Measurements from ENCODE around the gene CFB. TPM values are rescaled to one million over a fixed set of nuclear protein-coding genes. Genes with fewer than 3 reads are reported as not detected.
A peak's percentile ranks its signal among the peaks of the same experiment; 100 is the strongest.

Gene CFB
- total and polyA plus RNA-seq, 4 donors, result 26.4 to 141 (median 73.6) TPM

DNA sequence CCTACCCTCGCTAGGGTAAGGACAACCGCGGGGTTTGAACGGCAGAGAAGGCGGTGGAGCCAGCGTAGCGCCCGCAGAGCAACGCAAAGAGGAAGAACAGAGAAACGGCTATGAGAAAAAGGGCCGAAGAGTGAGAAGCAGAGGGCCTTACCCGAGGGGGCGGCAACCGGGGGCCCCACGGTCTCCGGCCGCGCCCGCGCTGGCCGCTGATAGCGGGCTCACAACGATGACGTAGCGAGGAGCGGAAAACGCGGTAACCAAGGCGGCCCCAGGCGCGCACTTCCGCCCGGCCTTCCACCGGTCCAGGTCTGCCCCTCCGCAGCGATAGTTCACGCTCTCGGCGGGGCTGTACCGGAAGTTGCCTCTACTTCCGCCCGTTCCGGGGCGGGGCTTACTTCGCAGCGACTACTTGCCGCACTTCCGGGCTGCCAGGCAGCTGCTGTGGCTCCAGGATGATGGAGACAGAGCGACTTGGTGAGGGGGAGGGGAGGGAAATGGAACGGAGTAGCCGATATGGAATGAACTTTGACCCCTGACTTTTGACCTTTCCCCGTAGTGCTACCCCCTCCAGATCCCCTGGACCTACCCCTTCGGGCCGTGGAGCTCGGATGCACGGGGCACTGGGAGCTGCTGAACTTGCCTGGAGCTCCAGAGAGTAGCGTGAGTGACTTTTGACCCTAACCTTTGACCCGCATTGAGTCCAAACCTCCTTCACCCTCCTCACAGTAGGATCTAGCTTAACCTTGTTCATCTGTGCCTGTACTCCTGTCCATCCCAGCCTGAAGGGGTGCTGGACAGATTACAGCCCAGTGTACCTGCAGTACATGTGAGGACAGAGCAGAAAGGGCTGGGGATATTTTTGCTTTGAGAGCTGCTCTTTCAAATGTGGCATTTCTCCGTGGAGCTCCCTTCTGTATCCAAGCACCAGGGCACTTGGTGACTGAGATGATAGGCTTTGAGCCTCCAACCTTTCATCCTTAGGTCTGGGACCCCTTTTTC lies 13.1 kb downstream of the CFB start, which contains the start of the genes NELFE and SKIC2:
Gene NELFE (minus strand): TSS at position 231 of the 999 bp plus-strand sequence. CDS start 525 bp downstream, outside the sequence.
Gene SKIC2 (plus strand): TSS at position 435 of the 999 bp plus-strand sequence. CDS start 18 bp downstream, at position 453.
- Histone ChIP-seq H3K4me3 (ENCODE audit: low read length in 2 of 2) (peak within 1 kb of the TSS; percentile 67 to 73), H3K4me1 (ENCODE audit: control insufficient read depth in 1 of 2, insufficient read depth in 2 of 2, low read length in 2 of 2) (no peaks in the 10 kb centered on the region), H3K9me3 (ENCODE audit: control insufficient read depth, low read length) (no peaks in the 10 kb centered on the region), H3K27me3 (ENCODE audit: control insufficient read depth in 1 of 2, insufficient read depth in 2 of 2, low read length in 1 of 2) (no peaks in the 10 kb centered on the region), H3K36me3 (ENCODE audit: control insufficient read depth in 1 of 2, insufficient read depth in 2 of 2, low read length in 1 of 2) (peaks cover 0 to 6% of the 10 kb centered on the region in 2 donors), H3K27ac (ENCODE audit: low read depth in 1 of 2, low read length in 2 of 2) (peak within 1 kb of the TSS in 1 of 2 donors; percentile 55)
- ATAC-seq (ENCODE audit: low FRiP score), result peak; percentile 99
- intact Hi-C loops (cut with DNase I), result loop anchor here in 1 of 2 donors (1.0 kb wide), 1 partner anchor 13 kb away; the partner anchor contains the start of gene DXO
- WGBS, 2 donors, result 0 to 1% methylated on average over 59 of the region's 59 CpGs
- DNase-seq, result peak; percentile 99 to 100

DNA sequence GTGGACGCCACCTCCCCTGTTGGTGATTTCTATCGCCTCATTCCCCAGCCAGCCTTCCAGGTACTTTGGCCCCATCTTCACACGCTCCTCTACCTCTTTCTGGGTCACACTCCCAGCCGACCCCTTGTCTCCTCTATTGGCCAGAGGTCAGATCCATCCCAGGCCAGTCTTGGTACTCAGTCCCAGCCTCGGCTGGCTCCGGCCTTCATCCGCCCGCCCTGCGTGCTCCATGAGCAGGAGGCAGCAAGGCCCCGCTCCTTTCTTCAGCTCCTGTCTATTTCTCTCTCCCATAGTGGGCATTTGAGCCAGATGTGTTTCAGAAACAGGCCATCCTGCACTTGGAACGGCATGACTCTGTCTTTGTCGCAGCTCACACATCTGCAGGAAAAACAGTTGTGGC lies 15.7 kb downstream of the CFB start:
- intact Hi-C loops (cut with DNase I), result no loop called here
- Histone ChIP-seq H3K4me1 (ENCODE audit: control insufficient read depth in 1 of 2, insufficient read depth in 2 of 2, low read length in 2 of 2) (no peaks in the 10 kb centered on the region), H3K27ac (ENCODE audit: low read depth in 1 of 2, low read length in 2 of 2) (no peak overlapping the region), H3K27me3 (ENCODE audit: control insufficient read depth in 1 of 2, insufficient read depth in 2 of 2, low read length in 1 of 2) (no peaks in the 10 kb centered on the region), H3K9me3 (ENCODE audit: control insufficient read depth, low read length) (no peaks in the 10 kb centered on the region), H3K36me3 (ENCODE audit: control insufficient read depth in 1 of 2, insufficient read depth in 2 of 2, low read length in 1 of 2) (peaks cover 0 to 11% of the 10 kb centered on the region in 2 donors), H3K4me3 (ENCODE audit: low read length in 2 of 2) (no peak overlapping the region)
- no peak for DNase-seq
- 90 to 93% methylated on average over 12 of the region's 12 CpGs for WGBS, 2 donors
- no peak for ATAC-seq (ENCODE audit: low FRiP score)

DNA sequence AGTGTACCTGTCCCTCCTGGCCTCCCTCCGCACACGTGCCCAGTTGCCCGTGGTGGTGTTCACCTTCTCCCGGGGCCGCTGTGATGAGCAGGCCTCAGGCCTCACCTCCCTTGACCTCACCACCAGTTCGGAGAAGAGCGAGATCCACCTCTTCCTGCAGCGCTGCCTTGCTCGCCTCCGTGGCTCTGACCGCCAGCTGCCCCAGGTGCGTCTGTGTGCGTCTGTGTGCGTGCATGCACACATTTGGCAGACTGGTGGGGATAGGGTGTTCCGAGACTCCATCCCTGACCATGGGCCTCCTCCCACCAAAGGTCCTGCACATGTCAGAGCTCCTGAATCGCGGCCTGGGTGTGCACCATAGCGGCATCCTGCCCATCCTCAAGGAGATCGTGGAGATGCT lies 18.0 kb downstream of the CFB start:
- H3K36me3 ChIP-seq (ENCODE audit: control insufficient read depth in 1 of 2, insufficient read depth in 2 of 2, low read length in 1 of 2), result peaks cover 0 to 18% of the 10 kb centered on the region in 2 donors
- intact Hi-C loops (cut with DNase I), result no loop called here
- 94 to 95% methylated on average over 19 of the region's 19 CpGs for WGBS, 2 donors
- H3K27me3 ChIP-seq (ENCODE audit: control insufficient read depth in 1 of 2, insufficient read depth in 2 of 2, low read length in 1 of 2), result no peaks in the 10 kb centered on the region
- no peak overlapping the region for H3K27ac ChIP-seq (ENCODE audit: low read depth in 1 of 2, low read length in 2 of 2)
- H3K4me1 ChIP-seq (ENCODE audit: control insufficient read depth in 1 of 2, insufficient read depth in 2 of 2, low read length in 2 of 2), result no peaks in the 10 kb centered on the region
- no peak for ATAC-seq (ENCODE audit: low FRiP score)
- H3K4me3 ChIP-seq (ENCODE audit: low read length in 2 of 2), result no peak overlapping the region
- DNase-seq, result peak in 1 of 2 donors; percentile 35
- no peaks in the 10 kb centered on the region for H3K9me3 ChIP-seq (ENCODE audit: control insufficient read depth, low read length)

DNA sequence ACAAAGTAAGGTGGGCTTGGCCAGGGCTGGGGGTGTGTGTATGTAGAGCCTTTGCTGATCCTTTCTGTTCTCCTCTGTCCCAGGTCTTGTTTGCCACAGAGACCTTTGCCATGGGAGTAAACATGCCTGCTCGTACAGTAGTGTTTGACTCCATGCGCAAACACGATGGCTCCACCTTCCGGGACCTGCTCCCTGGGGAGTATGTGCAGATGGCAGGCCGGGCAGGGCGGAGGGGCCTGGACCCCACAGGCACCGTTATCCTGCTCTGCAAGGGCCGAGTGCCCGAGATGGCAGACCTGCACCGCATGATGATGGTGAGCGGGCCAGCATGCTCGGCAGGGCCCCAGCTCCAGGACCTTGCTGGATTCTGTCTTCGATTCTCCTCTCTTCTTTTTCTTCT lies 19.8 kb downstream of the CFB start:
- Histone ChIP-seq H3K36me3 (ENCODE audit: control insufficient read depth in 1 of 2, insufficient read depth in 2 of 2, low read length in 1 of 2) (peaks cover 0 to 22% of the 10 kb centered on the region in 2 donors), H3K27ac (ENCODE audit: low read depth in 1 of 2, low read length in 2 of 2) (no peak overlapping the region), H3K9me3 (ENCODE audit: control insufficient read depth, low read length) (no peaks in the 10 kb centered on the region), H3K4me1 (ENCODE audit: control insufficient read depth in 1 of 2, insufficient read depth in 2 of 2, low read length in 2 of 2) (no peaks in the 10 kb centered on the region), H3K4me3 (ENCODE audit: low read length in 2 of 2) (no peak overlapping the region), H3K27me3 (ENCODE audit: control insufficient read depth in 1 of 2, insufficient read depth in 2 of 2, low read length in 1 of 2) (no peaks in the 10 kb centered on the region)
- no peak for ATAC-seq (ENCODE audit: low FRiP score)
- intact Hi-C loops (cut with DNase I), result no loop called here
- peak; percentile 34 to 64 for DNase-seq
- WGBS, 2 donors, result 81 to 85% methylated on average over 13 of the region's 13 CpGs

DNA sequence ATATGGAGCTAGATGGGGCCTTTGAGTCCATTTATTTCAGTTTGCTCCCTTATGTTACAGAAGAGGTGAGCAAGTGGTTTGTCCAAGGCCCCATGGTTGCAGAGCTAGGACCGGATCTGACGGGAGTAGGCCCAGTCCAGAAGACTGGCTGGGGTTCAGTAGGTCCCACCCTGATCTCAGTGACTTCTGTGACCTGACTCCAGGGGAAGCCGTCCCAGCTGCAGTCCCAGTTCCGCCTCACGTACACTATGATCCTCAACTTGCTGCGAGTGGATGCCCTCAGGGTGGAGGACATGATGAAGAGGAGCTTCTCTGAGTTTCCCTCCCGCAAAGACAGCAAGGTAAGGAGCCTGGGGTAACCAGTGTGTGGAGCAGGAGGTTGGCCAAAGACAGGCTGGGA lies 20.6 kb downstream of the CFB start:
- peaks cover 0 to 20% of the 10 kb centered on the region in 2 donors for H3K36me3 ChIP-seq (ENCODE audit: control insufficient read depth in 1 of 2, insufficient read depth in 2 of 2, low read length in 1 of 2)
- peak; percentile 43 for DNase-seq
- no peaks in the 10 kb centered on the region for H3K9me3 ChIP-seq (ENCODE audit: control insufficient read depth, low read length)
- H3K27ac ChIP-seq (ENCODE audit: low read depth in 1 of 2, low read length in 2 of 2), result no peak overlapping the region
- H3K27me3 ChIP-seq (ENCODE audit: control insufficient read depth in 1 of 2, insufficient read depth in 2 of 2, low read length in 1 of 2), result no peaks in the 10 kb centered on the region
- ATAC-seq (ENCODE audit: low FRiP score), result no peak
- H3K4me3 ChIP-seq (ENCODE audit: low read length in 2 of 2), result no peak overlapping the region
- intact Hi-C loops (cut with DNase I), result no loop called here
- no peaks in the 10 kb centered on the region for H3K4me1 ChIP-seq (ENCODE audit: control insufficient read depth in 1 of 2, insufficient read depth in 2 of 2, low read length in 2 of 2)
- WGBS, 2 donors, result 86 to 87% methylated on average over 7 of the region's 7 CpGs

GRCh38 chr6:31966997-31967925 lies 21.4 kb downstream of the CFB start:
- intact Hi-C loops (cut with DNase I), result no loop called here
- Histone ChIP-seq H3K36me3 (ENCODE audit: control insufficient read depth in 1 of 2, insufficient read depth in 2 of 2, low read length in 1 of 2) (peaks cover 0 to 20% of the 10 kb centered on the region in 2 donors), H3K27ac (ENCODE audit: low read depth in 1 of 2, low read length in 2 of 2) (no peak overlapping the region), H3K27me3 (ENCODE audit: control insufficient read depth in 1 of 2, insufficient read depth in 2 of 2, low read length in 1 of 2) (no peaks in the 10 kb centered on the region), H3K4me1 (ENCODE audit: control insufficient read depth in 1 of 2, insufficient read depth in 2 of 2, low read length in 2 of 2) (no peaks in the 10 kb centered on the region), H3K4me3 (ENCODE audit: low read length in 2 of 2) (no peak overlapping the region), H3K9me3 (ENCODE audit: control insufficient read depth, low read length) (no peaks in the 10 kb centered on the region)
- no peak for ATAC-seq (ENCODE audit: low FRiP score)
- WGBS, 2 donors, result 78 to 82% methylated on average over 10 of the region's 10 CpGs
- peak; percentile 29 to 32 for DNase-seq

DNA sequence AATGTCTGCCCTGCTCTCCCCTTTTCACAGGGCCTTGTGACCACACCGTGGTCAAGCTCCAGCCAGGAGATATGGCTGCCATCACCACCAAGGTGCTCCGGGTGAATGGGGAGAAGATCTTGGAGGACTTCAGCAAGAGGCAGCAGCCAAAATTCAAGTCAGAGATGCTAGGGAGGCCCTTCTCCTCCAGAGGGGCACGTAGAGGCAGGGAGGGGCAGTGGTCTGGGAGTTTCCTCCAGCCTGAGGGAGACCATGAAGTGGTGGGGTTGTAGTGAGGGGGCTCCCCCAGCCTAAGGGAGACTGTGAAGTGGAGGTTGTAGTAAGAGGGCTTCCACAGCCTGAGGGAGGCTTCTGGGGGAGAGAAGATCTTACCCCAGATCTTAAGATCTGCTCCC lies 22.0 kb downstream of the CFB start:
- H3K27ac ChIP-seq (ENCODE audit: low read depth in 1 of 2, low read length in 2 of 2), result no peak overlapping the region
- 69 to 73% methylated on average over 3 of the region's 3 CpGs for WGBS, 2 donors
- intact Hi-C loops (cut with DNase I), result no loop called here
- ATAC-seq (ENCODE audit: low FRiP score), result no peak
- peaks cover 0 to 20% of the 10 kb centered on the region in 2 donors for H3K36me3 ChIP-seq (ENCODE audit: control insufficient read depth in 1 of 2, insufficient read depth in 2 of 2, low read length in 1 of 2)
- DNase-seq, result peak in 1 of 2 donors; percentile 24
- no peak overlapping the region for H3K4me3 ChIP-seq (ENCODE audit: low read length in 2 of 2)
- no peaks in the 10 kb centered on the region for H3K9me3 ChIP-seq (ENCODE audit: control insufficient read depth, low read length)
- H3K27me3 ChIP-seq (ENCODE audit: control insufficient read depth in 1 of 2, insufficient read depth in 2 of 2, low read length in 1 of 2), result no peaks in the 10 kb centered on the region
- no peaks in the 10 kb centered on the region for H3K4me1 ChIP-seq (ENCODE audit: control insufficient read depth in 1 of 2, insufficient read depth in 2 of 2, low read length in 2 of 2)

- WGBS, 2 donors, result 77 to 78% methylated on average over 11 of the region's 11 CpGs
- DNase-seq (peak; percentile 35 to 74), ATAC-seq (ENCODE audit: low FRiP score) (no peak)
- Histone ChIP-seq H3K4me1 (ENCODE audit: control insufficient read depth in 1 of 2, insufficient read depth in 2 of 2, low read length in 2 of 2) (no peaks in the 10 kb centered on the region), H3K27me3 (ENCODE audit: control insufficient read depth in 1 of 2, insufficient read depth in 2 of 2, low read length in 1 of 2) (no peaks in the 10 kb centered on the region), H3K9me3 (ENCODE audit: control insufficient read depth, low read length) (no peaks in the 10 kb centered on the region), H3K36me3 (ENCODE audit: control insufficient read depth in 1 of 2, insufficient read depth in 2 of 2, low read length in 1 of 2) (peaks cover 0 to 20% of the 10 kb centered on the region in 2 donors), H3K4me3 (ENCODE audit: low read length in 2 of 2) (no peak overlapping the region), H3K27ac (ENCODE audit: low read depth in 1 of 2, low read length in 2 of 2) (no peak overlapping the region)
- intact Hi-C loops (cut with DNase I), result no loop called here
These were observed 22.4 kb downstream of the CFB start for GRCh38 chr6:31968326-31968725.

Data from aorta (tissue), 5 donors.